ENCODE measurements around the gene EPS8.

- TF ChIP-seq POLR2A (IDR thresholded peaks at IDR 0.05): no peak
- TF ChIP-seq, protein P1, sequence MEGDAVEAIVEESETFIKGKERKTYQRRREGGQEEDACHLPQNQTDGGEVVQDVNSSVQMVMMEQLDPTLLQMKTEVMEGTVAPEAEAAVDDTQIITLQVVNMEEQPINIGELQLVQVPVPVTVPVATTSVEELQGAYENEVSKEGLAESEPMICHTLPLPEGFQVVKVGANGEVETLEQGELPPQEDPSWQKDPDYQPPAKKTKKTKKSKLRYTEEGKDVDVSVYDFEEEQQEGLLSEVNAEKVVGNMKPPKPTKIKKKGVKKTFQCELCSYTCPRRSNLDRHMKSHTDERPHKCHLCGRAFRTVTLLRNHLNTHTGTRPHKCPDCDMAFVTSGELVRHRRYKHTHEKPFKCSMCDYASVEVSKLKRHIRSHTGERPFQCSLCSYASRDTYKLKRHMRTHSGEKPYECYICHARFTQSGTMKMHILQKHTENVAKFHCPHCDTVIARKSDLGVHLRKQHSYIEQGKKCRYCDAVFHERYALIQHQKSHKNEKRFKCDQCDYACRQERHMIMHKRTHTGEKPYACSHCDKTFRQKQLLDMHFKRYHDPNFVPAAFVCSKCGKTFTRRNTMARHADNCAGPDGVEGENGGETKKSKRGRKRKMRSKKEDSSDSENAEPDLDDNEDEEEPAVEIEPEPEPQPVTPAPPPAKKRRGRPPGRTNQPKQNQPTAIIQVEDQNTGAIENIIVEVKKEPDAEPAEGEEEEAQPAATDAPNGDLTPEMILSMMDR (IDR thresholded peaks at IDR 0.05): no peak
Observed at GRCh38 chr12:15599266-15600037, 189.7 kb downstream of the EPS8 start.
